Transverse colon (tissue), 4 donors: ENCODE data around the gene SKOR2. TPM values are rescaled to one million over a fixed set of nuclear protein-coding genes. Genes with fewer than 3 reads are reported as not detected.
"Not testable (repeated sequence)": the region's sequence is repeated elsewhere in the genome, so short reads cannot be mapped to it uniquely, and the experiment has no call there.

ENCODE experiments used
- DNase-seq: peaks from one replicate; pipeline ENCODE4 v3.0.0-alpha.2; 2019
- H3K27ac ChIP-seq, 4 donors: fragments of 200-600 bp; sonication (generic); 2 replicates each; pipeline ENCODE4 v1.5.1; 2016 to 2018; ENCODE audit warnings: inconsistent platforms in 4 of 4
- H3K27me3 ChIP-seq: fragments of 200-600 bp; sonication (generic); 2 replicates; pipeline ENCODE4 v1.5.1; 2017; ENCODE audit warnings: inconsistent platforms
- H3K36me3 ChIP-seq, 4 donors: fragments of 200-600 bp; sonication (generic); 2 replicates each; pipeline ENCODE4 v1.5.1; 2017 to 2019; ENCODE audit warnings: inconsistent platforms in 4 of 4
- H3K4me1 ChIP-seq, 4 donors: fragments of 200-600 bp; sonication (generic); 2 replicates each; pipeline ENCODE4 v1.5.1; 2017 to 2020; ENCODE audit warnings: inconsistent platforms in 4 of 4
- H3K4me3 ChIP-seq, 4 donors: fragments of 200-600 bp; sonication (generic); 1 replicate in 1 of 4; 2 replicates in 3 of 4; pipeline versions ENCODE4 v1.5.1 to v1.6.1; 2017 to 2019; ENCODE audit warnings: inconsistent platforms in 4 of 4
- H3K9me3 ChIP-seq, 2 donors: fragments of 200-600 bp; sonication (generic); 2 replicates each; pipeline ENCODE4 v1.5.1; 2017 to 2019; ENCODE audit warnings: inconsistent platforms in 2 of 2
- EP300 ChIP-seq: sonication (generic); formaldehyde crosslinking; IDR thresholded peaks from one replicate; pipeline ENCODE4 v1.6.1; 2017; ENCODE audit warnings: antibody characterized with exemption, low read depth
- POLR2A ChIP-seq: fragments of 450-650 bp; IDR thresholded peaks from one replicate; pipeline ENCODE4 v1.6.1; 2016; ENCODE audit warnings: antibody characterized with exemption, mild to moderate bottlenecking, moderate library complexity
- POLR2AphosphoS5 ChIP-seq, 3 donors: sonication (generic); formaldehyde crosslinking; IDR thresholded peaks; one replicate each; pipeline ENCODE4 v1.6.1; 2016; ENCODE audit warnings: antibody characterized with exemption in 3 of 3
- WGBS, 2 donors: methylation state at CpG; one replicate each; pipeline ENCODE4 v1.1.5; 2018; ENCODE audit warnings: low coverage in 1 of 2; 5-methylcytosine and 5-hydroxymethylcytosine counted together
- in situ Hi-C, 4 donors: fragments of 200-750 bp; cut with MboI; loops; one replicate each; pipeline versions ENCODE4 v1.15.0 to v1.15.1; 2017; ENCODE audit warnings: low sequenced_read_pairs in 3 of 4, low pct_ligation_motif_present in 1 of 4, low pct_unique_long_range_greater_than_20kb in 1 of 4
- intact Hi-C: fragments of 100-400 bp; cut with DNase I; formaldehyde crosslinking; loops from one replicate; pipeline ENCODE4 v1.15.1; 2023; ENCODE audit warnings: low total_unique reads
- total RNA-seq, 4 donors: library from RNA; depleted of rRNA; stranded (reverse); fragments of >200 nt; gene quantifications; one replicate each; pipeline ENCODE4 v1.1.0, GENCODE V29; 2016
- TF ChIP-seq, protein P1 (sequence below), 5 experiments: fragments of 200-600 bp in 3 of 5; fragments of 450-650 bp in 2 of 5; sonication (generic) in 3 of 5; IDR thresholded peaks; 1 replicate in 2 of 5; 2 replicates in 3 of 5; pipeline ENCODE4 v1.5.1; 2016 to 2017; ENCODE audit warnings: antibody characterized with exemption in 5 of 5, inconsistent platforms in 3 of 5, mild to moderate bottlenecking in 2 of 5, moderate library complexity in 1 of 5

SKOR2 gene
- total RNA-seq, 4 donors from 2014 or later, result not detected

DNA sequence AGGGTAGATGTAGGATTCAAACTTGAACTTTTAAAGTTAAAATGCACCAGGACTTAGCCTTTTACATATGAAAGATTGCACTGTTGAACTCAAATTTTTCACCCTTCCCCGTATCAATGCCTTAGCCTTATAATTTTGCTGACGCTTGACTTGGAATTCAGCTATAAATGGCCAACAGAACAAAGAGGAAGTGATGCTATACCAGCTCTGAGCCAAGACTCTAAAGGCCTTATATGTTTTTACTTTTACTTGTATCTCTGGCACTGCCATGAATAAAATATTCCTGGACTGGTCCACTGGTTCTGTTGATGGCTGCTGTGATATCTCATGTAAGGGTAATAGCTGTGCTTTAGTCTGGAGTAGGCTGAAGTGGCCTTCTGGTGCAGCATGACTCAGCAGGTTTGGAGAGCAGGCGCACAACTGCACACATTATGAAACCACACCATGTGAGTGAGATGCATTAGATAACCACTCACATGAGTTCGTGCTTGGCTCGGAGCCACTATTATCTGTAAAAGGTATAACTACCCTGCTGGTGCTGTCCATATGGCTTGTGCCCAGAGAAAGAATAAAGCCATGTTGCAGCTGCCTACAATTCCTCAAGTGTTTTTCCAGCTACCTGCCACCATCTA, 66.9 kb downstream of the SKOR2 start:
- Histone ChIP-seq H3K36me3 (no peaks in the 10 kb centered on the region), H3K4me1 (no peaks in the 10 kb centered on the region), H3K27ac (no peak overlapping the region), H3K27me3 (peaks cover 9% of the 10 kb centered on the region), H3K9me3 (no peaks in the 10 kb centered on the region), H3K4me3 (no peak overlapping the region)
- 88 to 100% methylated on average over 1 to 5 of the region's 5 CpGs for WGBS, 2 donors
- intact Hi-C loops (no loop called here), in situ Hi-C loops (no loop called here)
- DNase-seq, result no peak
- TF ChIP-seq EP300, result no peak
- TF ChIP-seq POLR2AphosphoS5 (IDR thresholded peaks at IDR 0.05), result no peak
- TF ChIP-seq POLR2A, result no peak

DNA sequence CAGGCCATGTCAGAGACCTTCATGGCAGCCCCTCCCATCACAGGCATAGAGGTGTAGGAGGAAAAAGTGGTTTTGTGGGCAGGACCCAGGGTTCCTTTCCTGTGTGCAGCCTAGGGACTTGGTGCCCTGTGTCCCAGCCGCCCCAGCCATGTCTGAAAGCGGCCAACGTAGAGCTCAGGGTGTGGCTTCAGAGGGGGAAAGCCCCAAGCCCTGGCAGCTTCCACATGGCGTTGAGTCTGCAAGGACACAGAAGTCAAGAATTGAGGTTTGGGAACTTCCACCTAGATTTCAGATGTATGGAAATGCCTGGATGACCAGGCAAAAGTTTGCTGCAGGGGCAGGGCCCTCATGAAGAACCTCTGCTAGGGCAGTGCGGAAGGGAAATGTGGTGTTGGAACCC, 69.3 kb downstream of the SKOR2 start:
- not testable (repeated sequence) for DNase-seq

DNA sequence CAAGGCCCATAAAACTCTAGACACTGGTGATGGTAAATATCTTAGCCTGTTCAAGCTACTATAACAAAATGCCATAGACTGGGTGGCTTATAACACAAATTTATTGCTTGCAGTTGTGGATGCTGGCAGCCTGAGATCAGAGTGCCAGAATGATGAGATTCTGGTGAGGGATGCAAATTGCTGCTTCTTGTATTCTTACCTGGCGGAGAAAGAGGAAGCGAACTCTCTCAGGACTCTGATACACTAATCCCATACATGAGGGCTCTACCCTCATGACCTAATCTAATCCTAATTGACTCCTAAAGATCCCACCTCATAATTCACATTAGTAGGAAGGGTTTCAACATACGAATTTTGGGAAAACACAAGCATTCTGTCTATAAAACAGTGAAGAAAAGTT, 70.7 kb downstream of the SKOR2 start:
- no peaks in the 10 kb centered on the region for H3K36me3 ChIP-seq
- no peak overlapping the region for H3K27ac ChIP-seq
- no peak for TF ChIP-seq POLR2AphosphoS5 (IDR thresholded peaks at IDR 0.05)
- no peaks in the 10 kb centered on the region for H3K9me3 ChIP-seq
- intact Hi-C loops, result no loop called here
- 75 to 90% methylated on average over 3 of the region's 3 CpGs for WGBS, 2 donors
- in situ Hi-C loops, result no loop called here
- no peaks in the 10 kb centered on the region for H3K27me3 ChIP-seq
- DNase-seq, result no peak
- H3K4me3 ChIP-seq, result no peak overlapping the region
- no peaks in the 10 kb centered on the region for H3K4me1 ChIP-seq

More for the DNA sequence above, 69.3 kb downstream of the SKOR2 start:
- H3K4me3 ChIP-seq, intact Hi-C loops, H3K9me3 ChIP-seq, H3K36me3 ChIP-seq, H3K27ac ChIP-seq, H3K4me1 ChIP-seq, in situ Hi-C loops, H3K27me3 ChIP-seq: not testable (repeated sequence)
- 75% methylated on average over 4 of the region's 5 CpGs; no CpG with 5 or more reads in 1 of the 2 donors for WGBS, 2 donors

DNA sequence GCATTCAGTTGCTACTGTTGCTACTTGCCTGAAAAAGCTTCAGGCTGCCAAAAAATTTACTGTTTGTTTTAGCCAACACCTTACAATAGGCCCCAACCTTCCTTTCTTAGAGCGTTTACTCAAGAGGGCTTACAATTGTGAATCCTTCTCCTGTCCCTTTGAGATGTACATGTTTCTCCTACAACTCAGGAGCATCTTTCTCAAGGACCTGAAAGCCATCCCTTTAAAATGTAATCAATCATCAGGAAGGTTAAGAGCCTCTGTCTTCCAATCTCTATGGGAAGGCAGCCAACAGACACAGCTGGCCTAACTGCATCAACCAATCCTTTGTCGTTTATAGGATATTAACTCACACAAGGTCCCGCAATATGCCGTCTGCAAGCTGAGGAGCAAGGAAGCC, 71.9 kb downstream of the SKOR2 start:
- no peaks in the 10 kb centered on the region for H3K27me3 ChIP-seq
- TF ChIP-seq, protein P1, sequence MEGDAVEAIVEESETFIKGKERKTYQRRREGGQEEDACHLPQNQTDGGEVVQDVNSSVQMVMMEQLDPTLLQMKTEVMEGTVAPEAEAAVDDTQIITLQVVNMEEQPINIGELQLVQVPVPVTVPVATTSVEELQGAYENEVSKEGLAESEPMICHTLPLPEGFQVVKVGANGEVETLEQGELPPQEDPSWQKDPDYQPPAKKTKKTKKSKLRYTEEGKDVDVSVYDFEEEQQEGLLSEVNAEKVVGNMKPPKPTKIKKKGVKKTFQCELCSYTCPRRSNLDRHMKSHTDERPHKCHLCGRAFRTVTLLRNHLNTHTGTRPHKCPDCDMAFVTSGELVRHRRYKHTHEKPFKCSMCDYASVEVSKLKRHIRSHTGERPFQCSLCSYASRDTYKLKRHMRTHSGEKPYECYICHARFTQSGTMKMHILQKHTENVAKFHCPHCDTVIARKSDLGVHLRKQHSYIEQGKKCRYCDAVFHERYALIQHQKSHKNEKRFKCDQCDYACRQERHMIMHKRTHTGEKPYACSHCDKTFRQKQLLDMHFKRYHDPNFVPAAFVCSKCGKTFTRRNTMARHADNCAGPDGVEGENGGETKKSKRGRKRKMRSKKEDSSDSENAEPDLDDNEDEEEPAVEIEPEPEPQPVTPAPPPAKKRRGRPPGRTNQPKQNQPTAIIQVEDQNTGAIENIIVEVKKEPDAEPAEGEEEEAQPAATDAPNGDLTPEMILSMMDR (IDR thresholded peaks at IDR 0.05), result no peak
- TF ChIP-seq POLR2AphosphoS5 (IDR thresholded peaks at IDR 0.05) (no peak), EP300 (no peak), POLR2A (no peak)
- peaks cover 3 to 9% (median 7%) of the 10 kb centered on the region in 4 donors for H3K4me1 ChIP-seq
- no peak overlapping the region for H3K27ac ChIP-seq
- H3K4me3 ChIP-seq, result no peak overlapping the region
- intact Hi-C loops, result no loop called here
- H3K36me3 ChIP-seq, result no peaks in the 10 kb centered on the region
- WGBS, 2 donors, result 23 to 48% methylated on average over 2 to 4 of the region's 4 CpGs
- no peak for DNase-seq
- no peaks in the 10 kb centered on the region for H3K9me3 ChIP-seq
- in situ Hi-C loops, result no loop called here

DNA sequence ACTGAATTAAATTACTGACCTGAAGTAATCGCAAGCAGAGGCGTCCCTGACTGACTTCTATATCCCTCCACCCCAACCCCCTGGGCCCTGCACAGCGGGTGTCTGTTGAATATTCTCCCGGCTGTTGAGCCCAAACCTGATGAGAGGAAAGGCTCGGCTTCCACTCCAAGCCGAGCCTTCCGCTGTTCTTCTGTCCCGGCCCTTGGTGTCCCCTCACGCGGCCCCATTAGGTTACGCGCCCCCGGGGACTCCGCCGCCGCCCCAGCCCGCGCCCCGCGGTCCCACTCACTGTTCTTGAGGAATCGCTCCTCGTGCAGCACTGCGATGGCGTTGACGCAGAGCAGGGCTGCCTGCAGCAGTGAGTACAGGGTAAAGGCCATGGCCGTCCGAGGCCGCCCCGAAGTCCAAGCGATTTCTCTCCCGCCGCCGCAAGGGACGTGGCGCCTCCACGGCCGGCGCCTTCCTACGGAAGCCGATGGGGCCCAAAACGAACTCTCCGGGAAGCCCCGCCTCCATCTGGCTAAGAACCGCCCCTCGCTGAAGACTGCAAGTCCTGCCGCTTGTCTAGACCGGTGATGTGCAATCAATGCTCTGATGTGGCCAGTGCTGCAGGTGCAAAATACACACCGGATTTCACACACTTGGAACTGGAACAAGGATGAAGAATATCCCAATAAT, 75.4 kb downstream of the SKOR2 start, which contains the start of gene IER3IP1:
Gene IER3IP1 (minus strand): TSS at position 467 of the 678 bp plus-strand sequence. CDS start 87 bp downstream, at position 380.
- Histone ChIP-seq H3K27me3 (no peaks in the 10 kb centered on the region), H3K4me3 (peak within 1 kb of the TSS; percentile 56 to 86 (median 80)), H3K4me1 (peaks cover 6 to 27% (median 16%) of the 10 kb centered on the region in 4 donors), H3K36me3 (no peaks in the 10 kb centered on the region), H3K9me3 (no peaks in the 10 kb centered on the region), H3K27ac (peak within 1 kb of the TSS; percentile 84 to 89 (median 86))
- in situ Hi-C loops (no loop called here), intact Hi-C loops (no loop called here)
- DNase-seq, result peak; percentile 93
- 0% methylated on average over 46 of the region's 48 CpGs; no CpG with 5 or more reads in 1 of the 2 donors for WGBS, 2 donors
- TF ChIP-seq POLR2AphosphoS5 (IDR thresholded peaks at IDR 0.05) (peak; percentile 89 to 91 (median 89)), EP300 (no peak), POLR2A (peak; percentile 71)
- TF ChIP-seq, protein P1 (IDR thresholded peaks at IDR 0.05), result peak in 3 of 5 experiments; percentile 10 to 33 (median 29)
